Hepatocyte (in vitro differentiated cells): Measurements from ENCODE around the gene SPANXN2.
"Not testable (repeated sequence)": the region's sequence is repeated elsewhere in the genome, so short reads cannot be mapped to it uniquely, and the experiment has no call there.

Experiments used
- EZH2 ChIP-seq: fragments of 200-600 bp; sonication (generic); IDR thresholded peaks from 2 replicates; pipeline ENCODE4 v1.6.1; 2016; ENCODE audit warnings: antibody characterized with exemption, mild to moderate bottlenecking, borderline replicate concordance
- EZH2phosphoT487 ChIP-seq: fragments of 200-600 bp; sonication (generic); IDR thresholded peaks from one replicate; pipeline ENCODE4 v1.6.1; 2018; ENCODE audit warnings: antibody characterized with exemption, mild to moderate bottlenecking, low read depth, moderate library complexity; ENCODE audit not compliant: unreplicated experiment, severe bottlenecking
- TF ChIP-seq, protein P1 (sequence below): fragments of 200-600 bp; sonication (generic); IDR thresholded peaks from 2 replicates; pipeline ENCODE4 v1.5.1; 2016; ENCODE audit warnings: antibody characterized with exemption, mild to moderate bottlenecking; ENCODE audit not compliant: poor library complexity

DNA sequence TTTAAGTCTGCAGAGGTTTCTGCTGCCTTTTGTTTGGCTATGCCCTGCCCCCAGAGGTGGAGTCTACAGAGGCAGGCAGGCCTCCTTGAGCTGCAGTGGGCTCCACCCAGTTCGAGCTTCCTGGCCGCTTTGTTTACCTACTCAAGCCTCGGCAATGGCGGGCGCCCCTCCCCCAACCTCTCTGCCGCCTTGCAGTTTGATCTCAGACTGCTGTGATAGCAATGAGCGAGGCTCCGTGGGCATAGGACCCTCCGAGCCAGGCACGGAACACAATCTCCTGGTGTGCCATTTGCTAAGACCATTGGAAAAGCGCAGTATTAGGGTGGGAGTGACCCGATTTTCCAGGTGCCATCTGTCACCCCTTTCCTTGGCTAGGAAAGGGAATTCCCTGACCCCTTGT lies 47.2 kb upstream of the SPANXN2 start:
- TF ChIP-seq, protein P1, sequence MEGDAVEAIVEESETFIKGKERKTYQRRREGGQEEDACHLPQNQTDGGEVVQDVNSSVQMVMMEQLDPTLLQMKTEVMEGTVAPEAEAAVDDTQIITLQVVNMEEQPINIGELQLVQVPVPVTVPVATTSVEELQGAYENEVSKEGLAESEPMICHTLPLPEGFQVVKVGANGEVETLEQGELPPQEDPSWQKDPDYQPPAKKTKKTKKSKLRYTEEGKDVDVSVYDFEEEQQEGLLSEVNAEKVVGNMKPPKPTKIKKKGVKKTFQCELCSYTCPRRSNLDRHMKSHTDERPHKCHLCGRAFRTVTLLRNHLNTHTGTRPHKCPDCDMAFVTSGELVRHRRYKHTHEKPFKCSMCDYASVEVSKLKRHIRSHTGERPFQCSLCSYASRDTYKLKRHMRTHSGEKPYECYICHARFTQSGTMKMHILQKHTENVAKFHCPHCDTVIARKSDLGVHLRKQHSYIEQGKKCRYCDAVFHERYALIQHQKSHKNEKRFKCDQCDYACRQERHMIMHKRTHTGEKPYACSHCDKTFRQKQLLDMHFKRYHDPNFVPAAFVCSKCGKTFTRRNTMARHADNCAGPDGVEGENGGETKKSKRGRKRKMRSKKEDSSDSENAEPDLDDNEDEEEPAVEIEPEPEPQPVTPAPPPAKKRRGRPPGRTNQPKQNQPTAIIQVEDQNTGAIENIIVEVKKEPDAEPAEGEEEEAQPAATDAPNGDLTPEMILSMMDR: not testable (repeated sequence)
- not testable (repeated sequence) for TF ChIP-seq EZH2, EZH2phosphoT487
